IPS-20b (cell line): ENCODE results near the gene PI4KA.
"Not testable (repeated sequence)": the region's sequence is repeated elsewhere in the genome, so short reads cannot be mapped to it uniquely, and the experiment has no call there.

ENCODE experiments used
- H3K27ac ChIP-seq: one replicate; pipeline ENCODE4 v1.5.1; 2013; ENCODE audit warnings: low read length
- H3K27me3 ChIP-seq: 2 replicates; pipeline ENCODE4 v1.6.1; 2013; ENCODE audit warnings: mild to moderate bottlenecking, low read length, inconsistent platforms; ENCODE audit not compliant: insufficient read depth
- H3K36me3 ChIP-seq: 2 replicates; pipeline ENCODE4 v1.6.1; 2013; ENCODE audit warnings: low read depth, mild to moderate bottlenecking, inconsistent platforms, low read length, moderate library complexity; ENCODE audit not compliant: insufficient read depth
- H3K4me1 ChIP-seq: 2 replicates; pipeline ENCODE4 v1.6.1; 2013; ENCODE audit warnings: mild to moderate bottlenecking, control low read depth, inconsistent platforms, low read length, moderate library complexity; ENCODE audit not compliant: insufficient read depth
- H3K4me3 ChIP-seq: 2 replicates; pipeline ENCODE4 v1.5.1; 2013; ENCODE audit warnings: mild to moderate bottlenecking, low read length, inconsistent platforms
- H3K9ac ChIP-seq: 2 replicates; pipeline ENCODE4 v1.6.1; 2013; ENCODE audit warnings: low read depth, mild to moderate bottlenecking, inconsistent platforms, low read length, moderate library complexity
- H3K9me3 ChIP-seq: 2 replicates; pipeline ENCODE4 v1.6.1; 2013; ENCODE audit warnings: mild to moderate bottlenecking, low read depth, low read length, inconsistent platforms; ENCODE audit not compliant: insufficient read depth

PI4KA gene

GRCh38 chr22:20663941-20664593, 194.5 kb downstream of the PI4KA start:
- no peak overlapping the region for H3K27ac ChIP-seq
- H3K9me3 ChIP-seq = no peaks in the 10 kb centered on the region
- no peaks in the 10 kb centered on the region for H3K4me1 ChIP-seq
- no peaks in the 10 kb centered on the region for H3K27me3 ChIP-seq
- no peak overlapping the region for H3K9ac ChIP-seq
- no peaks in the 10 kb centered on the region for H3K36me3 ChIP-seq
- no peak overlapping the region for H3K4me3 ChIP-seq

- Histone ChIP-seq H3K4me1 (no peaks in the 10 kb centered on the region), H3K27me3 (no peaks in the 10 kb centered on the region; the same call in 1 of the 2 replicates), H3K9ac (no peak overlapping the region), H3K27ac (no peak overlapping the region), H3K36me3 (no peaks in the 10 kb centered on the region), H3K4me3 (no peak overlapping the region), H3K9me3 (no peaks in the 10 kb centered on the region)
These were observed 195.3 kb downstream of the PI4KA start for GRCh38 chr22:20663137-20663828.

GRCh38 chr22:20662524-20663036, 196.0 kb downstream of the PI4KA start:
- not testable (repeated sequence) for H3K4me3 ChIP-seq, H3K4me1 ChIP-seq, H3K9ac ChIP-seq, H3K9me3 ChIP-seq, H3K27me3 ChIP-seq, H3K27ac ChIP-seq, H3K36me3 ChIP-seq

- Histone ChIP-seq H3K36me3 (no peaks in the 10 kb centered on the region), H3K4me1 (no peaks in the 10 kb centered on the region), H3K9me3 (no peaks in the 10 kb centered on the region), H3K9ac (no peak overlapping the region), H3K27ac (no peak overlapping the region), H3K27me3 (no peaks in the 10 kb centered on the region; the same call in 1 of the 2 replicates), H3K4me3 (no peak overlapping the region)
These were observed 197.1 kb downstream of the PI4KA start for GRCh38 chr22:20661473-20661872.

- H3K27me3 ChIP-seq = no peaks in the 10 kb centered on the region; the same call in 1 of the 2 replicates
- no peaks in the 10 kb centered on the region for H3K9me3 ChIP-seq
- H3K4me3 ChIP-seq = no peak overlapping the region
- H3K4me1 ChIP-seq = no peaks in the 10 kb centered on the region
- H3K27ac ChIP-seq = no peak overlapping the region
- no peak overlapping the region for H3K9ac ChIP-seq
- no peaks in the 10 kb centered on the region for H3K36me3 ChIP-seq
These were observed 198.1 kb downstream of the PI4KA start for GRCh38 chr22:20660441-20661054.

GRCh38 chr22:20659920-20660319, 198.7 kb downstream of the PI4KA start:
- Histone ChIP-seq H3K27ac (no peak overlapping the region), H3K9me3 (no peaks in the 10 kb centered on the region), H3K27me3 (no peaks in the 10 kb centered on the region; the same call in 1 of the 2 replicates), H3K9ac (no peak overlapping the region), H3K4me3 (no peak overlapping the region), H3K4me1 (no peaks in the 10 kb centered on the region), H3K36me3 (no peaks in the 10 kb centered on the region)

GRCh38 chr22:20659258-20659657, 199.4 kb downstream of the PI4KA start:
- Histone ChIP-seq H3K9me3 (no peaks in the 10 kb centered on the region), H3K9ac (no peak overlapping the region), H3K36me3 (no peaks in the 10 kb centered on the region), H3K27me3 (no peaks in the 10 kb centered on the region; the same call in 1 of the 2 replicates), H3K4me1 (no peaks in the 10 kb centered on the region), H3K4me3 (no peak overlapping the region), H3K27ac (no peak overlapping the region)

- Histone ChIP-seq H3K27me3 (no peaks in the 10 kb centered on the region; the same call in 1 of the 2 replicates), H3K4me3 (no peak overlapping the region), H3K9me3 (no peaks in the 10 kb centered on the region), H3K4me1 (no peaks in the 10 kb centered on the region), H3K36me3 (no peaks in the 10 kb centered on the region), H3K27ac (no peak overlapping the region), H3K9ac (no peak overlapping the region)
These were observed 200.0 kb downstream of the PI4KA start for GRCh38 chr22:20658433-20659222.

- Histone ChIP-seq H3K9me3 (no peaks in the 10 kb centered on the region), H3K9ac (no peak overlapping the region), H3K27ac (no peak overlapping the region), H3K4me1 (no peaks in the 10 kb centered on the region), H3K36me3 (no peaks in the 10 kb centered on the region), H3K27me3 (no peaks in the 10 kb centered on the region; the same call in 1 of the 2 replicates), H3K4me3 (no peak overlapping the region)
These were observed 200.6 kb downstream of the PI4KA start for GRCh38 chr22:20657963-20658362.
